GM23248 (cell line): ENCODE results near the gene NAT14. TPM values are rescaled to one million over a fixed set of nuclear protein-coding genes. Genes with fewer than 3 reads are reported as not detected.

Experiments used
- DNase-seq: peaks from one replicate; pipeline ENCODE4 v3.0.0-alpha.2; 2015
- H2AFZ ChIP-seq: fragments of 200-600 bp; sonication (generic); 2 replicates; pipeline ENCODE4 v1.6.1; 2016; ENCODE audit warnings: antibody characterized with exemption
- H3F3A ChIP-seq: fragments of 200-600 bp; sonication (generic); 2 replicates; pipeline ENCODE4 v1.6.1; 2016; ENCODE audit warnings: mild to moderate bottlenecking, antibody characterized with exemption, mixed run types; ENCODE audit not compliant: insufficient read depth
- H3K27ac ChIP-seq: fragments of 200-600 bp; sonication (generic); 2 replicates; pipeline ENCODE4 v1.5.1; 2016; ENCODE audit warnings: mild to moderate bottlenecking
- H3K27me3 ChIP-seq: fragments of 200-600 bp; sonication (generic); replicated peaks from 2 replicates; pipeline ENCODE4 v1.6.1; 2016; ENCODE audit warnings: mild to moderate bottlenecking; ENCODE audit not compliant: insufficient read depth
- H3K36me3 ChIP-seq: fragments of 200-600 bp; sonication (generic); 2 replicates; pipeline ENCODE4 v1.6.1; 2016; ENCODE audit warnings: low read depth, mild to moderate bottlenecking
- H3K4me1 ChIP-seq: fragments of 200-600 bp; sonication (generic); 2 replicates; pipeline ENCODE4 v1.6.1; 2016; ENCODE audit warnings: mild to moderate bottlenecking; ENCODE audit not compliant: insufficient read depth
- H3K4me2 ChIP-seq: fragments of 200-600 bp; sonication (generic); one replicate; pipeline ENCODE4 v1.6.1; 2016; ENCODE audit warnings: mild to moderate bottlenecking; ENCODE audit not compliant: unreplicated experiment
- H3K4me3 ChIP-seq: fragments of 200-600 bp; sonication (generic); 2 replicates; pipeline ENCODE4 v1.5.1; 2016; ENCODE audit warnings: mild to moderate bottlenecking
- H3K79me2 ChIP-seq: fragments of 200-600 bp; sonication (generic); 2 replicates; pipeline ENCODE4 v1.6.1; 2016; ENCODE audit warnings: mild to moderate bottlenecking; ENCODE audit not compliant: insufficient read depth
- H3K9ac ChIP-seq: fragments of 200-600 bp; sonication (generic); 2 replicates; pipeline ENCODE4 v1.6.1; 2016; ENCODE audit warnings: mild to moderate bottlenecking
- H3K9me2 ChIP-seq: fragments of 200-600 bp; sonication (generic); 2 replicates; pipeline ENCODE4 v1.6.1; 2016; ENCODE audit warnings: mixed run types, mild to moderate bottlenecking, moderate library complexity; ENCODE audit not compliant: insufficient read depth
- H3K9me3 ChIP-seq: fragments of 200-600 bp; sonication (generic); one replicate; pipeline ENCODE4 v1.6.1; 2017; ENCODE audit warnings: low read depth
- H4K20me1 ChIP-seq: fragments of 200-600 bp; sonication (generic); 2 replicates; pipeline ENCODE4 v1.6.0; 2016; ENCODE audit not compliant: insufficient read depth
- EZH2 ChIP-seq: fragments of 200-600 bp; sonication (generic); IDR thresholded peaks from 2 replicates; pipeline ENCODE4 v1.6.1; 2018; ENCODE audit warnings: antibody characterized with exemption, mild to moderate bottlenecking; ENCODE audit not compliant: insufficient read depth, poor library complexity, severe bottlenecking
- EZH2phosphoT487 ChIP-seq: fragments of 200-600 bp; sonication (generic); IDR thresholded peaks from 2 replicates; pipeline ENCODE4 v1.6.1; 2018; ENCODE audit warnings: antibody characterized with exemption, moderate library complexity, mild to moderate bottlenecking, low read depth; ENCODE audit not compliant: insufficient read depth
- WGBS, 2 experiments: methylation state at CpG; one replicate each; pipeline ENCODE4 v1.1.6; 2015 to 2017; ENCODE audit warnings: low lambda C conversion rate in 2 of 2, low coverage in 1 of 2; ENCODE audit errors: missing lambda C conversion rate in 2 of 2; 5-methylcytosine and 5-hydroxymethylcytosine counted together
- in situ Hi-C: fragments of 300-500 bp; cut with MboI; formaldehyde crosslinking; loops from 2 replicates; pipeline ENCODE4 v1.15.0; 2020
- polyA plus RNA-seq: library from polyadenylated mRNA; unstranded; fragments of >200 nt; fragmentation: Nextera tagmentation; extraction: Ambion mirVana; gene quantifications from 2 replicates; pipeline ENCODE4 v1.2.1, GENCODE V29; 2016
- total RNA-seq: library from RNA; depleted of rRNA; stranded (reverse); fragments of >200 nt; shearing (Covaris generic); gene quantifications from 2 replicates; pipeline ENCODE4 v1.2.3, GENCODE V29; 2014

NAT14 gene
- total and polyA plus RNA-seq, 2 experiments from 2014 or later = 12.0 to 13.4 TPM

DNA sequence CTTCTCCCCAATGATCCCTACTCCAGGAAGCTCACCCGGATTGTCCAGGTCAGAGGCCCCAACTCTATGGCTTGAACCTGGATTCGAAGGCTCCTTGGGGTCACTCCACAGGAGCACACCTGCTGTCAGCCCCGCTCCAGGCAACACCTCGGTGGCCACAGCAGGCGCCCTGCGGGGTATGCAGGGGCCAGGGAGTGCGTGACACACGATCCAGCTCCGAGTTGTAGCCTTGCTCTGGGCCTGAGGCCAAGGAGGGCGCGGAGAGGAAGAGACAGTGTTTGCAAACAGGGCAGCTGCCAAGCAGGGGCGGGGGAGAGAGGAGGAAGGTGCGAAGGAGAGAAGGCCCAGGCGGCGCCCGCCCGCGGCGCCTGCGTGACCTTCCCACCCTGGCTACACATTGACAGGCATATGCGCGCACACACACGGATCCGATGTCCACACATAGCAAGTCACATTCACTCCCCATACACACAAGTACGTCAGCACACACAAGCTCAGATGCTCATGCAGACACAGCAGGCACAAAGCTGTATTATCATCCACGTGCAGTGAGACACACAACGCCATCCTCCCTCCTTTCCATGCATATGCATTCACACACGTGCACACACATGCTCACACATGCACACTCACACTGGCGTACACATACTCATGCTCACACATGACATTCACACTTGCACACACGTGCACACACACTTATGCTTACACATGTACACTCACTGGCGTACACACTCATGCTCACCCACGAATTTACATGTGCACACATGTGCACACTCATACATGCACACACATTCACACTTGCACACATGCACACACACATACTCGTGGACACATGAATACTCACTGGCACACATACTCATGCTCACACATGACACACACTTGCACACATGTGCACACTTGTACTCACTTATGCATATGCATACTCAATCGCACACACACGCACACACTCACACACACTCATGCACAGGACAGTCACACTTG lies 41.5 kb downstream of the NAT14 start:
- Histone ChIP-seq H3F3A (peaks cover 20% of the 10 kb centered on the region; the same call in 1 of the 2 replicates), H3K36me3 (no peaks in the 10 kb centered on the region), H2AFZ (no peak overlapping the region), H3K9ac (no peak overlapping the region), H3K27me3 (no peaks in the 10 kb centered on the region), H3K4me2 (no peak overlapping the region), H3K4me3 (no peak overlapping the region), H4K20me1 (no peaks in the 10 kb centered on the region), H3K79me2 (no peaks in the 10 kb centered on the region), H3K27ac (no peak overlapping the region), H3K4me1 (no peaks in the 10 kb centered on the region; the same call in 1 of the 2 replicates), H3K9me3 (no peaks in the 10 kb centered on the region), H3K9me2 (no peaks in the 10 kb centered on the region)
- TF ChIP-seq EZH2 (no peak), EZH2phosphoT487 (no peak)
- 16 to 17% methylated on average over 33 to 35 of the region's 35 CpGs for WGBS, 2 experiments
- in situ Hi-C loops = no loop called here
- DNase-seq = peak; percentile 83

DNA sequence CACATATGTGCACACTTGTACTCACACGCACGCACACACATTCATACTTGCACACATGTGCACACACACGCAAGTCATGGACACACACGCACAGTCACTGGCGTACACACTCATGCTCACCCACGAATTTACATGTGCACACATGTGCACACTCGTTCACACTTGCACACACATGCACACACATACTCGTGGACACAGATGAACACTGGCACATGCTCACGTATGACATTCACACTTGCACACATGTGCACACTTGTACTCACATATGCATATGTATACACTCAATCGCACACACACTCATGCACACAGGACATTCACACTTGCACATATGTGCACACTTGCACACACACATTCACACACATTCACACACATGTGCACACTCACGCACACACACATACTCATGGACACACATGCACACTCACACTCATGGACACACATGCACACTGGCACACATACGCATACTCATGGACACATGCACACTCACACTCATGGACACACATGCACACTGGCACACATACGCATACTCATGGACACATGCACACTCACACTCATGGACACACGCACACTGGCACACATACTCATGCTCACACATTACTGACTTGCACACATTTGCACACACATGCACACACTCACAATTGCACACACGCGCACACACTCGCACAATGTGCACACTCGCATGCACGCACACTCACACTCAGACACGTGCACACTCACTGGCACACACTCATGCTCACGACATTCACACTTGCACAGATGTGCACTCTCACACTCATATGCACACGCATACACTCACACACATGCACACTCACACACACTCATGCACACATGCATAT lies 42.4 kb downstream of the NAT14 start:
- no peak overlapping the region for H3K9ac ChIP-seq
- TF ChIP-seq EZH2phosphoT487 = no peak
- TF ChIP-seq EZH2 = no peak

DNA sequence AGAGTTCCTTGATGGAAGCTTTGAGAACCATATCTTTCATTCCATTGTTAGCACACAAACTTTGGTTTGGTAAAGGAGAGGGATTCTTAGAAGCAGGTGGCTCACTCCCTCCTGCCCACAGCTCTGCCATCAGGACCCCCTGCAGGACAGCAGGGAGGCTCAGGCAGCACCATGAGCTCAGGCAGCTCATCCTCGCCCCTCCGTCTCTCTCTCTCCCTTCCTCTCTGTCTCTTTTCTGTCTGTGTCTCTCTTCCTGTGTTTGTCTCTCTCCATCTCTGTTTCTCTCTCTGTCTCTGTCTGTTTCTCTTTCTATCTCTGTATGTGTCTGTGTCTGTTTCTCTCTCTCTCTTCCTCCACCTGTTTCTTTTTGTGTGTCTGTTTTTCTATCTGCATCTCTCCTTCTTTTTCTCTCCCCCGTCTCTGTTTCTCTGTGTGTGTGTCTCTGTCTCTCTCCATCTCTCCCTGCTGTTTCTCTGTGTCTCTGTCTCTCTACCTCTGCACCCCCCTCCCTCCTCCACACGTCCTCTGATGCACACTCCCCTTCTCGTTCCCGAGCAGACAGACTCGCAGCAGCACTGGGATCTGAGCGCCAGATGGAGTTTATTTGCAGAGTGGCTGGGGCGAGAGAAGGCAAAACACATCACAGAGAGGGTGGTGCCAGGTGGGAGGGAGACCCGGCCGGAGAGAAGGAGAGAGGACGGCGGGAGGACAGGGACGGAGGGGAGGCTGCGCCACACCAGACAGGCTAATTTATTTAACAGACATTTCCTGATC lies 43.2 kb downstream of the NAT14 start:
- H4K20me1 ChIP-seq = no peaks in the 10 kb centered on the region
- in situ Hi-C loops = no loop called here
- no peaks in the 10 kb centered on the region for H3K36me3 ChIP-seq
- no peaks in the 10 kb centered on the region for H3K27me3 ChIP-seq
- TF ChIP-seq EZH2 (no peak), EZH2phosphoT487 (no peak)
- no peaks in the 10 kb centered on the region for H3K9me2 ChIP-seq
- H3K27ac ChIP-seq = no peak overlapping the region
- peaks cover 20% of the 10 kb centered on the region; the same call in 1 of the 2 replicates for H3F3A ChIP-seq
- H3K9ac ChIP-seq = no peak overlapping the region
- no peaks in the 10 kb centered on the region for H3K9me3 ChIP-seq
- WGBS, 2 experiments = 12 to 13% methylated on average over 11 to 15 of the region's 15 CpGs
- H2AFZ ChIP-seq = no peak overlapping the region
- no peak overlapping the region for H3K4me3 ChIP-seq
- no peaks in the 10 kb centered on the region for H3K79me2 ChIP-seq
- no peaks in the 10 kb centered on the region; the same call in 1 of the 2 replicates for H3K4me1 ChIP-seq
- H3K4me2 ChIP-seq = no peak overlapping the region
- peak; percentile 40 for DNase-seq

More for the DNA sequence above, 42.4 kb downstream of the NAT14 start:
- no peaks in the 10 kb centered on the region for H3K9me3 ChIP-seq
- no peaks in the 10 kb centered on the region for H3K9me2 ChIP-seq
- peaks cover 20% of the 10 kb centered on the region; the same call in 1 of the 2 replicates for H3F3A ChIP-seq
- no peaks in the 10 kb centered on the region for H3K27me3 ChIP-seq
- no peak overlapping the region for H2AFZ ChIP-seq
- 68 to 71% methylated on average over 21 to 22 of the region's 22 CpGs for WGBS, 2 experiments
- DNase-seq = no peak
- no peaks in the 10 kb centered on the region for H3K36me3 ChIP-seq
- H3K4me1 ChIP-seq = no peaks in the 10 kb centered on the region; the same call in 1 of the 2 replicates
- no peaks in the 10 kb centered on the region for H3K79me2 ChIP-seq
- H3K4me2 ChIP-seq = no peak overlapping the region
- no peak overlapping the region for H3K4me3 ChIP-seq
- H4K20me1 ChIP-seq = no peaks in the 10 kb centered on the region
- in situ Hi-C loops = no loop called here
- H3K27ac ChIP-seq = no peak overlapping the region
